Endothelial cell of umbilical vein (primary cell): ENCODE measurements around the gene MARCHF9. TPM values are rescaled to one million over a fixed set of nuclear protein-coding genes. Genes with fewer than 3 reads are reported as not detected.

Source experiments
- BruUV-seq: library from RNA; stranded (reverse); fragments of 400-500 nt; replicated peaks from 2 replicates; lab custom pipeline; 2021; lab: Mats Ljungman, UMichigan
- CTCF ChIA-PET: fragments of 300-600, 350-600 bp; sonication (Branson Sonifier 250); formaldehyde crosslinking; loops from one replicate; lab custom pipeline; 2021; ENCODE audit warnings: antibody characterized with exemption, inconsistent platforms; lab: Charles Lee
- POLR2A ChIA-PET: fragments of 300-600, 350-600 bp; sonication (Branson Sonifier 250); formaldehyde crosslinking; loops from one replicate; lab custom pipeline; 2021; ENCODE audit warnings: antibody characterized with exemption, inconsistent platforms; lab: Charles Lee
- DNase-seq: peaks from one replicate; pipeline ENCODE4 v3.0.0-alpha.2; 2011; ENCODE audit warnings: low read depth, low spot score
- FAIRE-seq: peaks from 2 replicates; lab custom pipeline; 2011; peaks lifted over from hg19 to GRCh38; lab: Jason Lieb, UNC
- H2AFZ ChIP-seq: 2 replicates; pipeline ENCODE4 v1.6.0; 2012; ENCODE audit warnings: low read depth, low read length, control low read depth, inconsistent platforms
- H3K27ac ChIP-seq: 2 replicates; pipeline ENCODE4 v1.5.1; 2011; ENCODE audit warnings: low read depth, mild to moderate bottlenecking, control low read depth, low read length, moderate library complexity; ENCODE audit not compliant: insufficient read depth
- H3K27me3 ChIP-seq, 2 experiments: 2 replicates each; pipeline versions ENCODE4 v1.6.0 to v1.6.1; 2011; ENCODE audit warnings: low read length in 2 of 2, mixed read lengths in 1 of 2; ENCODE audit not compliant: control insufficient read depth in 2 of 2, insufficient read depth in 2 of 2
- H3K36me3 ChIP-seq, 2 experiments: 2 replicates in 1 of 2; 3 replicates in 1 of 2; pipeline ENCODE4 v1.5.1; 2011; ENCODE audit warnings: low read length in 2 of 2, mild to moderate bottlenecking in 1 of 2, moderate library complexity in 1 of 2; ENCODE audit not compliant: control insufficient read depth in 2 of 2, insufficient read depth in 2 of 2; ENCODE audit errors: extremely low read depth in 1 of 2
- H3K4me1 ChIP-seq: 3 replicates; pipeline ENCODE4 v1.5.1; 2011; ENCODE audit warnings: mild to moderate bottlenecking, low read length; ENCODE audit not compliant: control insufficient read depth, insufficient read depth; ENCODE audit errors: extremely low read depth
- H3K4me2 ChIP-seq: 2 replicates; pipeline ENCODE4 v1.6.1; 2011; ENCODE audit warnings: low read length, control low read depth, mixed read lengths; ENCODE audit not compliant: insufficient read depth
- H3K4me3 ChIP-seq, 3 experiments: fragments of 200-600 bp in 1 of 3; sonication (generic), shearing (Covaris generic) in 1 of 3; replicated peaks in 1 of 3; 2 replicates each; pipeline ENCODE4 v1.5.1; 2011 to 2016; ENCODE audit warnings: control low read depth in 3 of 3, low read length in 3 of 3, mild to moderate bottlenecking in 2 of 3, inconsistent platforms in 1 of 3, low read depth in 1 of 3, moderate library complexity in 1 of 3; ENCODE audit not compliant: insufficient read depth in 1 of 3
- H3K79me2 ChIP-seq: 2 replicates; pipeline ENCODE4 v1.6.0; 2012; ENCODE audit warnings: low read length, inconsistent platforms; ENCODE audit not compliant: control insufficient read depth, insufficient read depth
- H3K9ac ChIP-seq: replicated peaks from 2 replicates; pipeline ENCODE3; 2011; ENCODE audit warnings: low read length, control low read depth; ENCODE audit not compliant: insufficient read depth; ENCODE audit errors: extremely low read depth
- H3K9me1 ChIP-seq: replicated peaks from 3 replicates; pipeline ENCODE4 v1.6.0; 2011; ENCODE audit warnings: mild to moderate bottlenecking, low read length; ENCODE audit not compliant: control insufficient read depth, insufficient read depth; ENCODE audit errors: extremely low read depth
- H3K9me3 ChIP-seq: replicated peaks from 2 replicates; pipeline ENCODE4 v1.5.1; 2012; ENCODE audit warnings: low read length, inconsistent platforms; ENCODE audit not compliant: control insufficient read depth, insufficient read depth
- H4K20me1 ChIP-seq: replicated peaks from 2 replicates; pipeline ENCODE3; 2011; ENCODE audit warnings: mild to moderate bottlenecking, low read length; ENCODE audit not compliant: control insufficient read depth, insufficient read depth; ENCODE audit errors: extremely low read depth
- CTCF ChIP-seq, 2 donors: IDR thresholded peaks; 1 replicate in 1 of 2; 2 replicates in 1 of 2; pipeline ENCODE4 v1.5.1; 2011; ENCODE audit warnings: low read length in 2 of 2, mild to moderate bottlenecking in 2 of 2, moderate library complexity in 2 of 2, control low read depth in 1 of 2, inconsistent platforms in 1 of 2, low read depth in 1 of 2; ENCODE audit not compliant: insufficient read depth in 1 of 2; ENCODE audit errors: extremely low read depth in 1 of 2
- POLR2AphosphoS5 ChIP-seq: IDR thresholded peaks from 2 replicates; pipeline ENCODE4 v1.6.1; 2012; ENCODE audit warnings: low read depth, mild to moderate bottlenecking, control low read depth, low read length, moderate library complexity; ENCODE audit not compliant: insufficient read depth
- dilution Hi-C: fragments of 300-500 bp; cut with MboI; formaldehyde crosslinking; loops from one replicate; pipeline ENCODE4 v1.15.0; 2019; ENCODE audit warnings: low sequenced_read_pairs; ENCODE audit not compliant: extremely low pct_ligation_motif_present
- intact Hi-C: fragments of 100-400 bp; cut with micrococcal nuclease; formaldehyde crosslinking; loops from one replicate; pipeline ENCODE4 v1.10.0; 2022
- polyA plus RNA-seq, 4 experiments: library from polyadenylated mRNA; depleted of rRNA in 3 of 4; stranded (reverse) in 3 of 4; unstranded in 1 of 4; fragments of >200 nt; gene quantifications; 2 replicates each; pipeline versions ENCODE4 v1.2.1 to v1.2.3, GENCODE V29; 2011 to 2012; ENCODE audit warnings: missing spikeins in 1 of 4
- total RNA-seq: library from RNA; stranded (reverse); gene quantifications from 2 replicates; pipeline ENCODE4 v1.2.3, GENCODE V29; 2021

The MARCHF9 gene
- total and polyA plus RNA-seq, 2 donors (not counting 3 experiments of a cell fraction or from before 2014, with no cell fraction given) = 4.6 to 4.8 TPM

DNA sequence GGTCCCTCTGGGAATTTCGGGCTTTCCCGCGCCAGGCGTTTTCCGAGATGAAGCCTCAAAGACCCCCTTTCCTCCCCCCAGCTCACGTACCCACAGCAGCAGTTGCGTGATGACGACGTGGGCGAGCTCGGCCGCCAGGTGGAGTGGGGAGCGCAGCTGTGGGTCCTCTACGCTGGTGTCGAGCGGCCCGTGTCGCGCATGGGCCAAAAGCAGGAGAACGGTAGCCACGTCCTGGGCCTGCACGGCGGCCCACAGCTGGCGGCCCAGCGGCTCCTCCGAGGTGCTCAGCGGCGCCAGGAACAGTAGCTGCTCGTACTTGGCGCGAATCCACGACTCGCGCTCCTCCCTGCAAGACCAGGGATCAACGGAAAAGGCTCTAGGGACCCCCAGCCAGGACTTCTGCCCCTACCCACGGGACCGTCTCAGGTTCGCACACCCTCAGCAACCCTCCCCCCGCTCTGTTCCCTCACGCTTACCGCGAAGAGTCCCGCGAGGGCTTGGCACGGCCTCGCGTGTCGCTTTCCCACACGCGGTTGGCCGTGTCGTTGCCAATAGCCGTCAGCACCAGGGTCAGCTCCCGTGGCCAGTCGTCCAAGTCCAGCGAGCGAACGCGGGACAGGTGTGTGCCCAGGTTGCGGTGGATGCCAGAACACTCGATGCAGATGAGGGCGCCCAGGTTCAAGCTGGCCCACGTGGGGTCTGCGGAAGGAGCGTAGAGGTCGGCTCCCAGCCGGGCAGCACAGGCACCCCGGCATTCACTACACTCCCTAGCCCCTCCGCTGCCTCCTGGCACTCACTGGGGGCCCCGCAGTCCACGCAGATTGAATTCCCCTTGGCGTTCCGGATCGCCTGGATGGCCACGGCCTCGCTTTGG, 27.8 kb upstream of the MARCHF9 start:
- Histone ChIP-seq H3K27ac (no peak overlapping the region), H3K4me3 (peak overlapping the region in 2 of 3 experiments; percentile 62 to 64), H3K9ac (no peak overlapping the region), H3K79me2 (no peaks in the 10 kb centered on the region), H3K27me3 (peaks cover 7 to 15% of the 10 kb centered on the region in 2 experiments), H3K9me3 (no peaks in the 10 kb centered on the region), H2AFZ (peak overlapping the region; percentile 96), H3K9me1 (no peaks in the 10 kb centered on the region), H3K4me1 (peaks cover 7% of the 10 kb centered on the region), H3K36me3 (no peaks in the 10 kb centered on the region), H3K4me2 (peak overlapping the region; percentile 54), H4K20me1 (no peaks in the 10 kb centered on the region)
- TSS peak; percentile 18 for BruUV-seq
- peak; percentile 38 for FAIRE-seq
- POLR2A ChIA-PET = no interaction called here
- dilution Hi-C loops (no loop called here), intact Hi-C loops (loop anchor here (1.0 kb wide), 4 partner anchors 25 to 178 kb away; partner anchors contain the start of genes CDK4, EEF1AKMT3, METTL1 and OS9)
- TF ChIP-seq POLR2AphosphoS5 (no peak), CTCF (IDR thresholded peaks at IDR 0.05; ENCODE audit: extremely low read depth in 1 of 2, insufficient read depth in 1 of 2, low read depth in 1 of 2, low read length in 2 of 2) (peak; percentile 27 to 62)
- DNase-seq = peak; percentile 34
- CTCF ChIA-PET = interaction anchor here (1.3 to 4.6 kb wide), 9 partner anchors 10 to 116 kb away, joined by 3 to 48 read pairs (median 6); partner anchors contain the start of genes AGAP2, ARHGEF25, CDK4 and EEF1AKMT3
